GM21423 (cell line): ENCODE data around the gene CPM.

Experiments used
- ATAC-seq: cut with Tn5 transposase; IDR thresholded peaks from one replicate; pipeline ENCODE4 v1.9.1; 2021; ENCODE audit warnings: mild to moderate bottlenecking, moderate library complexity; ENCODE audit not compliant: unreplicated experiment

CPM gene

GRCh38 chr12:68882251-68882964 lies 50.6 kb downstream of the CPM start:
- no peak for ATAC-seq

- no peak for ATAC-seq
These were observed 52.2 kb downstream of the CPM start for GRCh38 chr12:68880660-68881325.

GRCh38 chr12:68878846-68879245 lies 54.1 kb downstream of the CPM start:
- ATAC-seq = no peak

GRCh38 chr12:68878283-68878682 lies 54.7 kb downstream of the CPM start:
- no peak for ATAC-seq

GRCh38 chr12:68877583-68877982 lies 55.4 kb downstream of the CPM start:
- no peak for ATAC-seq

- ATAC-seq = no peak
These were observed 56.5 kb downstream of the CPM start for GRCh38 chr12:68876461-68876860.

- no peak for ATAC-seq
These were observed 59.7 kb downstream of the CPM start for GRCh38 chr12:68873316-68873715.

GRCh38 chr12:68871921-68872320 lies 61.0 kb downstream of the CPM start:
- no peak for ATAC-seq

- no peak for ATAC-seq
These were observed 61.6 kb downstream of the CPM start for GRCh38 chr12:68871396-68871795.

- no peak for ATAC-seq
These were observed 62.5 kb downstream of the CPM start for GRCh38 chr12:68870443-68870842.

- no peak for ATAC-seq
These were observed 63.0 kb downstream of the CPM start for GRCh38 chr12:68870011-68870410.

GRCh38 chr12:68868043-68868790 lies 64.8 kb downstream of the CPM start:
- ATAC-seq = no peak

GRCh38 chr12:68867606-68868005 lies 65.4 kb downstream of the CPM start:
- no peak for ATAC-seq

GRCh38 chr12:68866950-68867349 lies 66.0 kb downstream of the CPM start:
- no peak for ATAC-seq

GRCh38 chr12:68865399-68866164 lies 67.4 kb downstream of the CPM start:
- ATAC-seq = no peak

GRCh38 chr12:68864604-68865003 lies 68.4 kb downstream of the CPM start:
- ATAC-seq = no peak

- peak; percentile 74 for ATAC-seq
These were observed 69.0 kb downstream of the CPM start for GRCh38 chr12:68863886-68864454.

GRCh38 chr12:68863109-68863770 lies 69.7 kb downstream of the CPM start:
- ATAC-seq = no peak

- ATAC-seq = no peak
These were observed 71.1 kb downstream of the CPM start for GRCh38 chr12:68861890-68862289.

- ATAC-seq = no peak
These were observed 76.5 kb downstream of the CPM start for GRCh38 chr12:68856510-68856909.
